Renal cortical epithelial cell (primary cell): Measurements from ENCODE around the gene ZSWIM6. TPM values are rescaled to one million over a fixed set of nuclear protein-coding genes. Genes with fewer than 3 reads are reported as not detected.

Experiments
- DNase-seq: peaks from one replicate; pipeline ENCODE4 v3.0.0-alpha.2; 2011; ENCODE audit warnings: low read depth
- total RNA-seq: library from RNA; depleted of rRNA; stranded (reverse); fragments of >200 nt; gene quantifications from 2 replicates; pipeline ENCODE4 v1.2.3, GENCODE V29; 2014

The ZSWIM6 gene
- total RNA-seq, 1 donor from 2014 or later = 20.7 TPM

GRCh38 chr5:61332851-61333320 is 828 bp downstream of the ZSWIM6 start:
- DNase-seq = no peak

GRCh38 chr5:61333321-61333953 is 1.4 kb downstream of the ZSWIM6 start:
- DNase-seq = no peak

DNA sequence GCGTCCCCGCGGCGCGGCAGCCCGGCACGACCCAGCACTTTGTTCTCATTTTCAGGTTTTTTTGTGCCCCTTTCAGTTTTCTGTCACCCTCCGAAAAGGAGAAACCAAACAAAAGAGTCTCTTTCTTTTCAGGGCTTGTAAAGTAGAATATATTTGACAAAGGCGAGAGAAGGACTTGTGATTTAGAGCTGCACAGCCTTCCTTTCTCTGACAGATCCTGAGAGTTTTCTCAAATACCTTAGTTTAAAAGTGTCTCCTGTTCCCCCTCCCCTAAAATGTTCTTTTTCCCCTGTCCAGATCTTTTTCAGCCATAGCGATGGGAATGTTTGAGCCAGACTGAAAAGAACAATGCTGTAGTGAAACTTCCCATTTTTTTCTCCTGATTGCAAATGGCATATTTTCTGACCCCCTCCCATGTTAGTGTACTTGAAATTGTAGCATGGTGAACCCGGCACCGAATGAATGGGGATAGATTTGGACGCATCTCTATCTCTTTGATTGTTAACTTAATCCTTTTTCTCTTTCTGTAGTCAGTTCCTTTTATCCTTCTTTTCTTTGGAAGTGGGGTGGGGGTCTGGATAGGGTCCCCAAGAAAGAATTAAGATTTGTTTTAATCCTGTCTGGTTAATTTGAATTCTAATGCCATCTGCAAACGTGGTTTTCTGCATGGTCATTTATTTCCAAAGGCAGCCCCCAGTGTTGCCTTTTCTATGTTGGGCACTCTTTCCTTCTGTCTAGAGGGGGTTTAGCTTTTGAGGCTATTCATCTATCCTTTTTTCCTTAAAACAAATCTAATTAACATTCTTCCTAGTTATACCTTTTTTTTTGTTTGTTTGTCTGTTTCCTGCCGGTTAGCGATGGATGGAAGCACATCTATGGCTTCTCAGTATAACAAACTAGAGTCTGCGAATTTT is 2.2 kb downstream of the ZSWIM6 start:
- no peak for DNase-seq

GRCh38 chr5:61334868-61335615 is 3.0 kb downstream of the ZSWIM6 start:
- DNase-seq = peak; percentile 71

DNA sequence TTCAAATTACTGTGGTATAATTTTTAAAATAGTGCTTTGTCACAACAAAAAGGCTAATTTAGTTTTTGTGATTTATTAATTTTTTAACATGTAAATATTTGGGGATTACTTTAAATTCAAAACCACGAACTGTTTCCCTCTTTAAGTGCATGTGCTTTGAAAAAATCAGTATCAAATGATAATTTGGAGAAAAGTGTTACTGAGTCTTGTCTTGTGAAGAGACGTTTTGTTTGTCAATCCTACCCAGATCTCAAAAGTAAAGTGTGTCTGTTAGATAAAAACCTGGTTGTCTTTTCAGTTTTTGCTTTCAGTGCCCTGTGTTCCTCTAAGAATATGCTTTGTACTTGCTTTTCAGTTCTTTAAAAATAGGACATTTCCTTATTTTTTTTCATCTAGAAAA is 7.7 kb downstream of the ZSWIM6 start:
- DNase-seq = no peak

DNA sequence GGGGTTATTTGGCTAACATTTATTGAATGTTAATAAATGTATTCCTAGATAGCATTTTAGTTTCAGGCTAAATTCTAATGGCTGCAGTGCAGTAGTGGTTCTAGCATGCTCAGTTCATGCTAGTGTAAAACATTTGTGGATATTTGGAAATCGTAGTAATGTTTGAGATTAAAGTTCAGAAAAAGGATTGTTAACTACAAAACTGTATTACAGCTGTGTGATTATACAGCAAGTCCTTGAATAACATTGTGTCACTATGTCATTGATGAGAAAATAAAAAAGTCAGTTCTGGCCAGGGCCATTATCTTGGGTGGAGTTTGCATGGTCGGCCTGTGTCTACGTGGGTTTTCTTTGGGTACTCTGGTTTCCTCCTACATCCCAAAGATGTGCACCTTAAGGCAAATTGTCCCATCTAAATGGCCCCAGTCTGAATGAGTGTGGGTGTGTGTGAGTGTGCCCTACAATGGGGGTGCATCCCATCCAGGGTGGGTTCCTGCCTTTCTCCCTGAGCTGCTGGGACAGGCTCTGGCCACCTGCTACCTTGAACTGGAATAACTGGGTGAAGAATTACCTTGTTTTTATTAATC is 8.8 kb downstream of the ZSWIM6 start:
- no peak for DNase-seq

DNA sequence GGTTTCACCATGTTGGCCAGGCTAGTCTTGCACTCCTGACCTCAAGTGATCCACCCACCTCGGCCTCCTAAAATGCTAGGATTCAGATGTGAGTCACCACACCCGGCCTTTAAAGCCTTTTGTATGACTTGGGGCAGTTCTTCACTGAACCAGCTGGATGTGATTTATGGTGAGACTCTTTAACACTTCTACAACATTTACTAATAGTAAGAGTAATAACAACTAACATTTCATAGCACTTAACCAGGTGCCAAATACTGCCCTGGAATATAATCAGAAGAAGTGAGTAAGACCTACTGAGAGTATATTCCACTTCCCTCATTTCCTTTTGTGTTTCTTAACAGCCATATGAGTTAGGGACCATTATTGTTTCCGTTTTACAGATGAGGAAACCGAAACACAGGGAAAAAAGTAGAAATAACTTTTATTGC is 10.0 kb downstream of the ZSWIM6 start:
- DNase-seq = peak; percentile 85

DNA sequence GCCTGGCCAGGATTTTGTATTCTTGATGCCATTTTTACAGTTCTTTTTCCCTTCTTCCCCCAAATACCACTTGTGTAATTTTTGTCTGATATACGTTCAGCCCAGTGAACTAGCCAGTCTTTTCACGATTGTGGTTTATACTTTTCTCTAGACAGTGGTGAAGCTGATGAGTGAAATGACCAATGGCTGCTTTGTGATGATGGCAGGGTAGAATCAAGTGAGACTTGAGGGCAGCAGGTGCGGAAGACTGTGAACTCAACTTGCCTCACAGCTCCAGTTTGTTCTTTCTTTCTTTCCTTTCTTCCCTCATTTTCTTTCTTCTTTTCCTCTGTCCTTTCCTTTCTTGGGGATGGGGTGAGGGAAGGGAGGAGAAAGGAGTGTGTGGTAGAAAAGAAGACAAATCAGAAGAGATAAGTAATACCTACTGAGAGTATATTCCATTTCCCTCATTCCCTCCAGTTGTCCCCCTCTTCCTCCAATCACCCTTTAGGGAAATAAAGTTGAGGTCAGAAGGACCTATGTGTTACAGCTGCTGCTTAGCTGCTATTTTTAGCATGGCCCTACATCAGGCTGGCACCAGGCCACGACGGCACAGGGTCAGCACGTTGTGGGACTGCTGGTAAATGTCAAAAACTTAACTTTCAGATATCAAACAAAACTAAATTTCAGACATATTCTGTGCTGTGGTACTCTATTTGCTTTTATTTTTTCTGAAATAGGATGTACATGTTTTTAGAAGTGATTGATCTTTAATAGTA is 12.3 kb downstream of the ZSWIM6 start:
- DNase-seq = no peak

DNA sequence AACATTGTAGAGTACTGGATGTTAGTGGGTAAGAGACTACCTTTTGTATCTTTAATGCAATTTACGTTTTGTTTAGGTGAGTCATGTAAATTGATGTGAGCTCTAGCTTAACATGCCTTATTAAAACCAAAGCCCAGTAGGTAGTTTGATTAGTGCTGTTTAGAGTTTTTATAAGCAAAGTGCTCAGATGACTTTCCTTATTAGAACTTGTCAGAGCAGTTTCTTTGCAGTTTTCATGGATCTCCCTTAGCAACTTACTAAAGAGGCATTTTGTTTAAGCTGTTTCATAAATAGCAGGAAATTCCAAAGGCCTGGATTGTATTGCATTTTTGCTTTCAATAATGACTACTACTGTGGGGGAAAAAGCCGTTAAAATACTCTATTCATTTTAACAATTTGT is 14.5 kb downstream of the ZSWIM6 start:
- no peak for DNase-seq

DNA sequence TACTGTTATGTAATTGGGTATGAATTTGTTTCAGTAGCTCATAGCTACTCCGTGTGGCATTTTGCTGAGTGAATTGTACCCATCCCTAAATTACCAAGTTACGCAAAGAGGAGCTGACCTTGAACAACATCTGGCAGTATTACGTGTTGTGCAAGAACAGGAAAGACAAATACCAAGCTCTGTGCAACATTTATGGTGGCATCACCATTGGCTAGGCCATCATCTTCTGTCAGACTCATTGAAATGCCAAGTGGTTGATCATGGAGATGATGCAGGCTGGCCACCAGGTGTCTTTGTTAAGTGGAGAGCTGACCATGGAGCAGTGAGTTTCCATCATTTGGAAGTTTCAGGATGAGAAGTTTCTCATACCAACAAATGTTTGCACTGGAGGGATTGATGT is 15.0 kb downstream of the ZSWIM6 start:
- DNase-seq = no peak

- DNase-seq = no peak
Measured at GRCh38 chr5:61348447-61348846, 16.4 kb downstream of the ZSWIM6 start.

DNA sequence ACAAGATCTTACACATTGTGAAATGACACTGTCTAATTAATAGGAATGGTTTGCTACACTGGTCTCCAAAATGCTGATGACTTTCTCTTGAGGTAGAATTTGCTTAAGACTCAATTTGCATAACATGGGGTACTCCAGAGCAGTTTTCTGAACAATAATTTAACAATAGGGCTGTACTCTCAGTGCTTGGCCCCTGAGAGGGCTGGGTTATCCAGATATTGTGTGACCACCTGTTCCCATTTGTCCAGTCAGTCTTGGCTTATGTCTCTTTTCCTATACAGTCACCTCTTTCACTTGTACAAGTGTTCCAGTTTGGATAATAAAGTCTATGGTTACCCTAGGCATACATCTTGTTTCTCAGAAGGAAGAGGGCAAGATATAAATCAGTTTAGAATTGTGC is 17.9 kb downstream of the ZSWIM6 start:
- DNase-seq = no peak

- DNase-seq = no peak
Measured at GRCh38 chr5:61350535-61350934, 18.5 kb downstream of the ZSWIM6 start.

- DNase-seq = no peak
Measured at GRCh38 chr5:61351733-61352132, 19.7 kb downstream of the ZSWIM6 start.

GRCh38 chr5:61352180-61352579 is 20.1 kb downstream of the ZSWIM6 start:
- DNase-seq = no peak

- no peak for DNase-seq
Measured at GRCh38 chr5:61352612-61353156, 20.6 kb downstream of the ZSWIM6 start.

- DNase-seq = no peak
Measured at GRCh38 chr5:61353293-61353692, 21.2 kb downstream of the ZSWIM6 start.

DNA sequence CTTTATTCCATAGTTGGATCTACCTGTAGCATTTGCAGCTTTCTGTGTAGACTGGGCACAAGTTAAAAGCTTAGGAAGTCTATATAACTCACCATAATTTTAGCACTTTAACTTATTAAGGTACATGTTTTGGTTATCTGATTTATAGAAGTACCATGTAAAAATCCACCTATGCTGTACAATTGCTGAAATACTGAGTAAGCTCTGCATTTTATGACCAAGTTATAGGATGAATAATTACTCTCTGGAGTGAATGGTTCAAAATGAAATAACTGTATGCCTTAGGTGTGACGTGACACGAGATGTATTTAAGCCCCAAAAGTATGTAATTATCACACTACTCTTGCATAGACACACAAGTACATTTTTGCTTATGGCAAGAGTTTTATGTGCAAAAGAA is 22.1 kb downstream of the ZSWIM6 start:
- DNase-seq = no peak

- no peak for DNase-seq
Measured at GRCh38 chr5:61357745-61358144, 25.7 kb downstream of the ZSWIM6 start.

- DNase-seq = no peak
Measured at GRCh38 chr5:61362796-61363368, 30.8 kb downstream of the ZSWIM6 start.
